PC-3 (cell line): ENCODE results near the gene SYNE4. TPM values are rescaled to one million over a fixed set of nuclear protein-coding genes. Genes with fewer than 3 reads are reported as not detected.
"Not testable (repeated sequence)": the region's sequence is repeated elsewhere in the genome, so short reads cannot be mapped to it uniquely, and the experiment has no call there.

Experiments used
- ATAC-seq: fragments of 200-7000 bp; cut with Tn5 transposase; 2 replicates; pipeline ENCODE4 v1.9.1; 2020; ENCODE audit warnings: mild to moderate bottlenecking, moderate library complexity
- BruUV-seq: library from RNA; stranded (reverse); fragments of 400-500 nt; replicated peaks from 2 replicates; lab custom pipeline; 2021; lab: Mats Ljungman, UMichigan
- CTCF ChIA-PET: fragments of 300-600 bp; sonication (Branson Sonifier 250); formaldehyde crosslinking; loops from one replicate; lab custom pipeline; 2022; ENCODE audit warnings: antibody characterized with exemption; lab: Charles Lee
- POLR2A ChIA-PET: fragments of 300-600 bp; sonication (Branson Sonifier 250); formaldehyde crosslinking; loops from one replicate; lab custom pipeline; 2022; ENCODE audit warnings: antibody characterized with exemption; ENCODE audit not compliant: unreplicated experiment; lab: Charles Lee
- DNase-seq: peaks from one replicate; pipeline ENCODE4 v3.0.0-alpha.2; 2015
- H2AFZ ChIP-seq: fragments of 300-600 bp; sonication (generic); 2 replicates; pipeline ENCODE4 v1.6.0; 2016; ENCODE audit warnings: antibody characterized with exemption, low read length
- H3F3A ChIP-seq: fragments of 300-600 bp; sonication (generic); one replicate; pipeline ENCODE4 v1.6.0; 2017; ENCODE audit warnings: antibody characterized with exemption, low read length, control low read depth, mild to moderate bottlenecking; ENCODE audit not compliant: unreplicated experiment
- H3K27ac ChIP-seq: fragments of 300-600 bp; sonication (generic); 2 replicates; pipeline ENCODE4 v1.5.1; 2016; ENCODE audit warnings: mild to moderate bottlenecking, low read length
- H3K27me3 ChIP-seq: fragments of 300-600 bp; sonication (generic); 2 replicates; pipeline ENCODE4 v1.6.1; 2016; ENCODE audit warnings: low read length, mixed read lengths
- H3K36me3 ChIP-seq: fragments of 300-600 bp; sonication (generic); 2 replicates; pipeline ENCODE4 v1.6.1; 2016; ENCODE audit warnings: low read depth, mixed run types, low read length, mixed read lengths
- H3K4me1 ChIP-seq: fragments of 300-600 bp; sonication (generic); 2 replicates; pipeline ENCODE4 v1.5.1; 2016; ENCODE audit warnings: low read length; ENCODE audit not compliant: insufficient read depth
- H3K4me2 ChIP-seq: fragments of 300-600 bp; sonication (generic); 2 replicates; pipeline ENCODE4 v1.6.0; 2016; ENCODE audit warnings: low read length
- H3K4me3 ChIP-seq: fragments of 300-600 bp; sonication (generic); 2 replicates; pipeline ENCODE4 v1.5.1; 2016; ENCODE audit warnings: mild to moderate bottlenecking, low read length, mixed read lengths
- H3K79me2 ChIP-seq: fragments of 300-600 bp; sonication (generic); 2 replicates; pipeline ENCODE4 v1.6.1; 2017; ENCODE audit warnings: low read length, mixed read lengths
- H3K9ac ChIP-seq: fragments of 300-600 bp; sonication (generic); 2 replicates; pipeline ENCODE4 v1.6.0; 2016; ENCODE audit warnings: mild to moderate bottlenecking, low read length
- H3K9me2 ChIP-seq: fragments of 300-600 bp; sonication (generic); replicated peaks from 2 replicates; pipeline ENCODE4 v1.6.1; 2016; ENCODE audit warnings: mixed run types, low read length, mixed read lengths
- H3K9me3 ChIP-seq: fragments of 300-600 bp; sonication (generic); 2 replicates; pipeline ENCODE4 v1.6.1; 2016; ENCODE audit warnings: low read length, mixed read lengths
- H4K20me1 ChIP-seq: fragments of 300-600 bp; sonication (generic); 2 replicates; pipeline ENCODE4 v1.6.1; 2016; ENCODE audit warnings: low read length, mixed read lengths
- EZH2 ChIP-seq: fragments of 300-600 bp; sonication (generic); IDR thresholded peaks from one replicate; pipeline ENCODE4 v1.6.1; 2017; ENCODE audit warnings: antibody characterized with exemption, mild to moderate bottlenecking, low read length; ENCODE audit not compliant: unreplicated experiment
- EZH2phosphoT487 ChIP-seq: fragments of 300-600 bp; sonication (generic); IDR thresholded peaks from 2 replicates; pipeline ENCODE4 v1.6.1; 2018; ENCODE audit warnings: mild to moderate bottlenecking, antibody characterized with exemption, low read length, borderline replicate concordance
- intact Hi-C: fragments of 100-400 bp; cut with micrococcal nuclease; formaldehyde crosslinking; loops from 2 replicates; pipeline ENCODE4 v1.9.0; 2023
- total RNA-seq: library from RNA; depleted of rRNA; stranded (reverse); fragments of >200 nt; gene quantifications from 2 replicates; pipeline ENCODE4 v1.2.3, GENCODE V29; 2014
- TF ChIP-seq, protein P1 (sequence below): fragments of 300-600 bp; sonication (generic); conservative IDR thresholded peaks from 2 replicates; pipeline ENCODE4 v1.5.1; 2017; ENCODE audit warnings: antibody characterized with exemption, low read depth, mild to moderate bottlenecking, low read length

Gene SYNE4
- total RNA-seq, 1 experiment from 2014 or later: 0.77 TPM

- Histone ChIP-seq H3K4me3 (no peak overlapping the region), H3F3A (no peaks in the 10 kb centered on the region), H3K4me1 (no peaks in the 10 kb centered on the region), H3K27ac (no peak overlapping the region), H3K9me2 (no peaks in the 10 kb centered on the region), H4K20me1 (no peaks in the 10 kb centered on the region), H3K36me3 (no peaks in the 10 kb centered on the region), H3K79me2 (no peaks in the 10 kb centered on the region), H3K9me3 (no peaks in the 10 kb centered on the region), H2AFZ (no peak overlapping the region), H3K27me3 (no peaks in the 10 kb centered on the region), H3K9ac (no peak overlapping the region), H3K4me2 (no peak overlapping the region)
- ChIA-PET CTCF (no interaction called here), POLR2A (no interaction called here)
- no peak for ATAC-seq
- DNase-seq: no peak
- TF ChIP-seq EZH2: no peak
- intact Hi-C loops: no loop called here
- BruUV-seq: no TSS peak
These were observed 22.5 kb downstream of the SYNE4 start for GRCh38 chr19:35986111-35986510.

GRCh38 chr19:35983177-35983576 is 25.4 kb downstream of the SYNE4 start:
- H3K27me3 ChIP-seq: no peaks in the 10 kb centered on the region
- POLR2A ChIA-PET: no interaction called here
- no peak overlapping the region for H2AFZ ChIP-seq
- no peaks in the 10 kb centered on the region for H4K20me1 ChIP-seq
- no peak overlapping the region for H3K27ac ChIP-seq
- BruUV-seq: no TSS peak
- no peaks in the 10 kb centered on the region for H3K9me2 ChIP-seq
- no peak for TF ChIP-seq EZH2phosphoT487
- no peak for TF ChIP-seq EZH2
- TF ChIP-seq, protein P1, sequence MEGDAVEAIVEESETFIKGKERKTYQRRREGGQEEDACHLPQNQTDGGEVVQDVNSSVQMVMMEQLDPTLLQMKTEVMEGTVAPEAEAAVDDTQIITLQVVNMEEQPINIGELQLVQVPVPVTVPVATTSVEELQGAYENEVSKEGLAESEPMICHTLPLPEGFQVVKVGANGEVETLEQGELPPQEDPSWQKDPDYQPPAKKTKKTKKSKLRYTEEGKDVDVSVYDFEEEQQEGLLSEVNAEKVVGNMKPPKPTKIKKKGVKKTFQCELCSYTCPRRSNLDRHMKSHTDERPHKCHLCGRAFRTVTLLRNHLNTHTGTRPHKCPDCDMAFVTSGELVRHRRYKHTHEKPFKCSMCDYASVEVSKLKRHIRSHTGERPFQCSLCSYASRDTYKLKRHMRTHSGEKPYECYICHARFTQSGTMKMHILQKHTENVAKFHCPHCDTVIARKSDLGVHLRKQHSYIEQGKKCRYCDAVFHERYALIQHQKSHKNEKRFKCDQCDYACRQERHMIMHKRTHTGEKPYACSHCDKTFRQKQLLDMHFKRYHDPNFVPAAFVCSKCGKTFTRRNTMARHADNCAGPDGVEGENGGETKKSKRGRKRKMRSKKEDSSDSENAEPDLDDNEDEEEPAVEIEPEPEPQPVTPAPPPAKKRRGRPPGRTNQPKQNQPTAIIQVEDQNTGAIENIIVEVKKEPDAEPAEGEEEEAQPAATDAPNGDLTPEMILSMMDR: no peak
- no peak overlapping the region for H3K4me3 ChIP-seq
- no peaks in the 10 kb centered on the region for H3K36me3 ChIP-seq
- no peak overlapping the region for H3K4me2 ChIP-seq
- intact Hi-C loops: no loop called here
- H3K9ac ChIP-seq: no peak overlapping the region
- no peaks in the 10 kb centered on the region for H3F3A ChIP-seq
- ATAC-seq (no peak), DNase-seq (no peak)
- CTCF ChIA-PET: no interaction called here
- H3K4me1 ChIP-seq: no peaks in the 10 kb centered on the region
- H3K9me3 ChIP-seq: no peaks in the 10 kb centered on the region
- H3K79me2 ChIP-seq: no peaks in the 10 kb centered on the region

GRCh38 chr19:35980997-35981396 is 27.6 kb downstream of the SYNE4 start:
- H3K9me3 ChIP-seq, H3F3A ChIP-seq, H3K36me3 ChIP-seq, H2AFZ ChIP-seq, H3K27me3 ChIP-seq, DNase-seq, CTCF ChIA-PET, intact Hi-C loops, POLR2A ChIA-PET, H3K4me1 ChIP-seq, BruUV-seq, H3K79me2 ChIP-seq, H3K4me2 ChIP-seq, H3K9ac ChIP-seq, H4K20me1 ChIP-seq, ATAC-seq, H3K27ac ChIP-seq, H3K4me3 ChIP-seq, H3K9me2 ChIP-seq: not testable (repeated sequence)

DNA sequence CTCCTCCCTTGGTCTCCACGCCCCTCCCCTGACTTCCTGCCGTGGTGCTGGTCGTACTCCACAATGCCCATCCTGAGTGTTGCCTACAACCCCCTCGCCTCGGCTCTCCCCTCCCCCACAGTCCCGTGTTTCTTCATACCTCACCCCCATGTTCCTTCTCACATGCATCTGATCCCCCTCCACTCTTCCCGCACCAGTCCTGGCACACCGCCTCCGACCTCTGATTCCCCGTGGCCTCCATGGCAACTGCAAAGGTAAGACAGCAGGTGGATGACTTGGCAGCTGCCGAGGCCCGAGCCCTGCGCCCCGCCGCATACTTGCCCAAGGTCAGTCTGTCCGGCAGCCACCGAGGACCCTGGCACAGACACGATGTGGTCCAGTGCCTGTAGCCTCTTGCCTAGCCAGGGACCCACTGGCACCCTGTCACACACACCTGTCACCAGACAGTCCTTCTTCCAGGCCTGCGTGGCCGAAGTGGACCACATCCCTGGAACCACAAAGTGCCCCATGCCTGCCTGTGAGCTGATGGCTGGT is 29.7 kb downstream of the SYNE4 start:
- H3K4me3 ChIP-seq: no peak overlapping the region
- H3F3A ChIP-seq: no peaks in the 10 kb centered on the region
- H3K27ac ChIP-seq: no peak overlapping the region
- no peak overlapping the region for H2AFZ ChIP-seq
- no peaks in the 10 kb centered on the region for H3K79me2 ChIP-seq
- ChIA-PET POLR2A (no interaction called here), CTCF (no interaction called here)
- no peak for DNase-seq
- no peaks in the 10 kb centered on the region for H3K9me3 ChIP-seq
- H4K20me1 ChIP-seq: no peaks in the 10 kb centered on the region
- TF ChIP-seq, protein P1: no peak
- TF ChIP-seq EZH2phosphoT487 (no peak), EZH2 (no peak)
- no peaks in the 10 kb centered on the region for H3K36me3 ChIP-seq
- no peak overlapping the region for H3K9ac ChIP-seq
- H3K9me2 ChIP-seq: no peaks in the 10 kb centered on the region
- H3K4me1 ChIP-seq: no peaks in the 10 kb centered on the region
- intact Hi-C loops: no loop called here
- ATAC-seq: no peak
- H3K27me3 ChIP-seq: no peaks in the 10 kb centered on the region
- BruUV-seq: no TSS peak
- no peak overlapping the region for H3K4me2 ChIP-seq
